ENCODE measurements around the gene ZKSCAN8. TPM values are rescaled to one million over a fixed set of nuclear protein-coding genes. Genes with fewer than 3 reads are reported as not detected.

Gene ZKSCAN8
- total RNA-seq, 2 donors from 2014 or later = 12.5 to 14.8 TPM

DNA sequence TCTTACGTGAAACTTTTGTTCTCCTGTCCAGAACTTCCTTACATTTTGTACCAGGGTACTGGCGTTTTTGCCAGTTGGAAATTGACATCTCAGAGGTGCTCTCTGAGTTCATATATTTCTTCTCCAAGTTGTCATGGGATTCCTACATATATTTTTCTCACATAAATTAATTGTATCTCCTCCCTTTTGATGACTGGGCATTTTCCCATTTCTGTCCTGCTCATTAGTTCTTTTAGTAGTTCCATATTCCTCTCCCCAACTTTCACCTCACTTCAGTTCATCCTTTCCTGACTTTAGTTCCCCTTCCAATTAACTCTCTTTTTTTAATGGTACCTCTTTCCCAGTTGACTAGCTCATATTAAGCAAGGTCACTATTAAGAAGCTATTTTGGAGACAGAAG is 10.8 kb downstream of the ZKSCAN8 start:
- Histone ChIP-seq H3K36me3 (replicated peaks in 1 of 2; ENCODE audit: insufficient read depth in 1 of 2, low read depth in 2 of 2) (peaks cover 21 to 56% of the 10 kb centered on the region in 2 donors), H3K4me3 (no peak overlapping the region), H3K27me3 (no peaks in the 10 kb centered on the region), H3K27ac (no peak overlapping the region), H3K9me3 (no peaks in the 10 kb centered on the region), H3K4me1 (no peaks in the 10 kb centered on the region)
- WGBS, 2 donors = 88 to 91% methylated on average over 2 of the region's 2 CpGs
- TF ChIP-seq POLR2A (IDR thresholded peaks at IDR 0.05) = no peak
- TF ChIP-seq, protein P1, sequence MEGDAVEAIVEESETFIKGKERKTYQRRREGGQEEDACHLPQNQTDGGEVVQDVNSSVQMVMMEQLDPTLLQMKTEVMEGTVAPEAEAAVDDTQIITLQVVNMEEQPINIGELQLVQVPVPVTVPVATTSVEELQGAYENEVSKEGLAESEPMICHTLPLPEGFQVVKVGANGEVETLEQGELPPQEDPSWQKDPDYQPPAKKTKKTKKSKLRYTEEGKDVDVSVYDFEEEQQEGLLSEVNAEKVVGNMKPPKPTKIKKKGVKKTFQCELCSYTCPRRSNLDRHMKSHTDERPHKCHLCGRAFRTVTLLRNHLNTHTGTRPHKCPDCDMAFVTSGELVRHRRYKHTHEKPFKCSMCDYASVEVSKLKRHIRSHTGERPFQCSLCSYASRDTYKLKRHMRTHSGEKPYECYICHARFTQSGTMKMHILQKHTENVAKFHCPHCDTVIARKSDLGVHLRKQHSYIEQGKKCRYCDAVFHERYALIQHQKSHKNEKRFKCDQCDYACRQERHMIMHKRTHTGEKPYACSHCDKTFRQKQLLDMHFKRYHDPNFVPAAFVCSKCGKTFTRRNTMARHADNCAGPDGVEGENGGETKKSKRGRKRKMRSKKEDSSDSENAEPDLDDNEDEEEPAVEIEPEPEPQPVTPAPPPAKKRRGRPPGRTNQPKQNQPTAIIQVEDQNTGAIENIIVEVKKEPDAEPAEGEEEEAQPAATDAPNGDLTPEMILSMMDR (IDR thresholded peaks at IDR 0.05) = no peak
- no peak for DNase-seq
- ATAC-seq = no peak
- intact Hi-C loops (cut with DNase I) = no loop called here

DNA sequence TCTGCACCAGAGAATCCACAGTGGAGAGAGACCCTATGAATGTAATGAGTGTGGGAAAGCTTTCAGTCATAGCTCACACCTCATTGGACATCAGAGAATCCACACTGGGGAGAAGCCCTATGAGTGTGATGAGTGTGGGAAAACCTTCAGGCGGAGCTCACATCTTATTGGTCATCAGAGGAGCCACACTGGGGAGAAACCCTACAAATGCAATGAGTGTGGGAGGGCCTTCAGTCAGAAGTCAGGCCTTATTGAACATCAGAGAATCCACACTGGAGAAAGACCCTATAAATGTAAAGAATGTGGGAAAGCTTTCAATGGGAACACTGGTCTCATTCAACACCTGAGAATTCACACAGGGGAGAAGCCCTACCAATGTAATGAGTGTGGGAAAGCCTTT is 11.9 kb downstream of the ZKSCAN8 start:
- no peaks in the 10 kb centered on the region for H3K9me3 ChIP-seq
- 100% methylated on average over 1 of the region's 1 CpG for WGBS, 2 donors
- TF ChIP-seq, protein P1 (IDR thresholded peaks at IDR 0.05) = no peak
- no peak for TF ChIP-seq POLR2A (IDR thresholded peaks at IDR 0.05)
- no peaks in the 10 kb centered on the region for H3K27me3 ChIP-seq
- intact Hi-C loops (cut with DNase I) = no loop called here
- no peak for ATAC-seq
- DNase-seq = no peak
- H3K36me3 ChIP-seq (replicated peaks in 1 of 2; ENCODE audit: insufficient read depth in 1 of 2, low read depth in 2 of 2) = peaks cover 21 to 52% of the 10 kb centered on the region in 2 donors
- H3K4me1 ChIP-seq = no peaks in the 10 kb centered on the region
- H3K4me3 ChIP-seq = no peak overlapping the region
- no peak overlapping the region for H3K27ac ChIP-seq

DNA sequence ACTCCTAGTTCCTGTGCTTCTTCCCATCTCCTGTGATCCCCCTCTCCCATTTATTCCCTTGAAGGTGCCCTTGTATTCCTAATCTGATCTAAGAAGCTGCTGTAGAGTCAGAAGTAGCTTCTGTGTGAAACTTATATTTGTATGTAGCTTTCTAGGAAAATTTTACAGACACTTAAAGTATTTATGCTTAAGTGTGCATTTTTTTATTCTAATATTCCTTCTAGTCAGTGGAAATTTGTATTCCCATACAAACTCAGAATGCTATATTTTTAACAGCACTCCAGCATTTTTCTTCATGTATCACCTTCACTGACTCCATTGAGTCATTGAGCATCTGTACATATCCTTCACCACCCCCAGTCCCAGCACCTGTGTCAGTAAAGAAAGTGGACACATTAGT is 12.7 kb downstream of the ZKSCAN8 start:
- no peak overlapping the region for H3K27ac ChIP-seq
- no peaks in the 10 kb centered on the region for H3K4me1 ChIP-seq
- no peak for ATAC-seq
- peaks cover 21 to 49% of the 10 kb centered on the region in 2 donors for H3K36me3 ChIP-seq (replicated peaks in 1 of 2; ENCODE audit: insufficient read depth in 1 of 2, low read depth in 2 of 2)
- no peaks in the 10 kb centered on the region for H3K9me3 ChIP-seq
- intact Hi-C loops (cut with DNase I) = no loop called here
- no peak overlapping the region for H3K4me3 ChIP-seq
- TF ChIP-seq POLR2A (IDR thresholded peaks at IDR 0.05) = no peak
- TF ChIP-seq, protein P1 (IDR thresholded peaks at IDR 0.05) = no peak
- no peaks in the 10 kb centered on the region for H3K27me3 ChIP-seq
- no peak for DNase-seq

DNA sequence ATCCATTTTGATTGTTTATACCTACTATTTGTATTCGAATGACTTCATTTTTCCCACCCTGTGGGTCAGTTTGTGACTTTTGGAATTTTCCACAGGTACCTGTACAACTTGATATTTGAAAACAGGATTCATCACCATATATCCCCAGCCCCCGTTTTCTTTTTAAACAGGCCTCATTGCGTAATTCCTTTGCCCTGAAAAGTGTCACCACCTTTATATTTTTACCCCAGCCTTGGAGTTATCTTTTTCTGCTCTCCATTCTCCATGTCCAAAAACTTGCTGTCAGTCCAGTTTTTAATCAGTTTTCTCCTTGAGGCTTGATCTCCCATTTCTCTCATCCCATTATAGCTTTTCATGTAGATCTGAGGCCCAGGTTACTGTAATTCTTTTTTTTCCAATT is 16.6 kb downstream of the ZKSCAN8 start:
- Histone ChIP-seq H3K9me3 (no peaks in the 10 kb centered on the region), H3K4me3 (no peak overlapping the region), H3K27ac (no peak overlapping the region), H3K36me3 (replicated peaks in 1 of 2; ENCODE audit: insufficient read depth in 1 of 2, low read depth in 2 of 2) (peaks cover 6 to 22% of the 10 kb centered on the region in 2 donors), H3K4me1 (peaks cover 14% of the 10 kb centered on the region), H3K27me3 (no peaks in the 10 kb centered on the region)
- 94 to 96% methylated on average over 3 of the region's 3 CpGs for WGBS, 2 donors
- intact Hi-C loops (cut with DNase I) = no loop called here
- no peak for DNase-seq
- TF ChIP-seq, protein P1 (IDR thresholded peaks at IDR 0.05) = no peak
- TF ChIP-seq POLR2A (IDR thresholded peaks at IDR 0.05) = no peak
- ATAC-seq = no peak

DNA sequence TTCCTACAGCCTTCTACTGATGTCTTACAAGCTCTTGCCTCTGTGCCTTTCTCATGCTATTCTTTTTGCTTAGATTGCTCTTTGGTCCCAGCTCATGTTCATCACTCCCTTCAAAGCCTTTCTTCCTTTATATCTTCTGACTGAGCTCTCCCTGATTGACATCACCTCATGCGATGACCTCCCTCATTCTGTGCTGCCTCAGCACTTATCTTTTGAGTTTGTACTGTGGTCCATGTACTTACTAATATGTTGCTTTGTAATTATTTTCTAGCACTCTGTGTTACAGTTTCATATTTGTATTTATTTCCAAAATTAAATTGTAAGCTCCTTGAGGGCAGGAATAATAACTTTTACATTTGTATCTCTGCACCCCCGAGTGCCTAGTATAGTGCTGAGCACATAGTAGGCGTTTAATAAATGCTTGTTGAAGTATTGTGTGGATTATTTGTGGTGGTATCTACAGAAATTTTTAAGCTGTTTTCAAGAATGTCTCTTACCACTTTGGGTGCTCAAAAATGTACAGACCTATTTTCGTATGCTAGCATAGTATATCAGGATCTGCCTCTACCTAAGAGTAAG is 17.4 kb downstream of the ZKSCAN8 start:
- ATAC-seq (no peak), DNase-seq (no peak)
- intact Hi-C loops (cut with DNase I) = no loop called here
- H3K27me3 ChIP-seq = no peaks in the 10 kb centered on the region
- H3K4me1 ChIP-seq = peaks cover 14% of the 10 kb centered on the region
- no peak overlapping the region for H3K27ac ChIP-seq
- H3K9me3 ChIP-seq = no peaks in the 10 kb centered on the region
- TF ChIP-seq, protein P1 (IDR thresholded peaks at IDR 0.05) = no peak
- TF ChIP-seq POLR2A (IDR thresholded peaks at IDR 0.05) = no peak
- no peak overlapping the region for H3K4me3 ChIP-seq
- peaks cover 0 to 14% of the 10 kb centered on the region in 2 donors for H3K36me3 ChIP-seq (replicated peaks in 1 of 2; ENCODE audit: insufficient read depth in 1 of 2, low read depth in 2 of 2)
- 88% methylated on average over 4 of the region's 4 CpGs for WGBS, 2 donors
